PFSK-1 (cell line): ENCODE data around the gene NQO1.

Experiments
- FOXP2 ChIP-seq: optimal IDR thresholded peaks from 2 replicates; pipeline ENCODE3; 2011; ENCODE audit warnings: borderline replicate concordance, control low read depth, inconsistent platforms; ENCODE audit not compliant: insufficient read depth; ENCODE audit errors: extremely low read length, extremely low read depth
- POLR2AphosphoS5 ChIP-seq: IDR thresholded peaks from 2 replicates; pipeline ENCODE4 v1.6.1; 2012; ENCODE audit warnings: low read depth, mild to moderate bottlenecking, control low read depth, low read length, moderate library complexity
- REST ChIP-seq, 2 experiments: IDR thresholded peaks; 2 replicates each; pipeline versions ENCODE4 v1.6.1 to v1.8.0; 2011 to 2012; ENCODE audit warnings: low read depth in 2 of 2, low read length in 2 of 2, control low read depth in 1 of 2, inconsistent platforms in 1 of 2, mild to moderate bottlenecking in 1 of 2, moderate library complexity in 1 of 2; ENCODE audit not compliant: insufficient read depth in 1 of 2
- SIN3A ChIP-seq: IDR thresholded peaks from 2 replicates; pipeline ENCODE4 v1.6.1; 2012; ENCODE audit warnings: mild to moderate bottlenecking, low read length, moderate library complexity, borderline replicate concordance; ENCODE audit not compliant: insufficient read depth
- TAF1 ChIP-seq: IDR thresholded peaks from 2 replicates; pipeline ENCODE4 v1.6.1; 2012; ENCODE audit warnings: low read length, control low read depth, borderline replicate concordance; ENCODE audit not compliant: insufficient read depth

Gene NQO1

GRCh38 chr16:69709456-69710084 is 16.8 kb downstream of the NQO1 start:
- no peak for TF ChIP-seq REST (IDR thresholded peaks at IDR 0.05; ENCODE audit: insufficient read depth in 1 of 2, low read depth in 2 of 2, low read length in 2 of 2)
- no peak for TF ChIP-seq TAF1
- TF ChIP-seq POLR2AphosphoS5: no peak
- no peak for TF ChIP-seq SIN3A
- TF ChIP-seq FOXP2: no peak

GRCh38 chr16:69707920-69708683 is 18.3 kb downstream of the NQO1 start:
- no peak for TF ChIP-seq TAF1
- no peak for TF ChIP-seq REST (IDR thresholded peaks at IDR 0.05; ENCODE audit: insufficient read depth in 1 of 2, low read depth in 2 of 2, low read length in 2 of 2)
- no peak for TF ChIP-seq POLR2AphosphoS5

- no peak for TF ChIP-seq SIN3A
- TF ChIP-seq TAF1: no peak
- no peak for TF ChIP-seq REST (IDR thresholded peaks at IDR 0.05; ENCODE audit: insufficient read depth in 1 of 2, low read depth in 2 of 2, low read length in 2 of 2)
- TF ChIP-seq FOXP2: no peak
- no peak for TF ChIP-seq POLR2AphosphoS5
Measured at GRCh38 chr16:69706975-69707340, 19.4 kb downstream of the NQO1 start.

- TF ChIP-seq SIN3A (no peak), POLR2AphosphoS5 (no peak), FOXP2 (no peak), REST (IDR thresholded peaks at IDR 0.05; ENCODE audit: insufficient read depth in 1 of 2, low read depth in 2 of 2, low read length in 2 of 2) (no peak), TAF1 (no peak)
Measured at GRCh38 chr16:69706256-69706974, 19.9 kb downstream of the NQO1 start.
